ENCODE data around the gene CELF4. TPM values are rescaled to one million over a fixed set of nuclear protein-coding genes. Genes with fewer than 3 reads are reported as not detected.

The CELF4 gene
- polyA plus RNA-seq, 1 experiment, result not detected

GRCh38 chr18:37443325-37444055 is 122.1 kb downstream of the CELF4 start:
- no peak overlapping the region for H3K27ac ChIP-seq (ENCODE audit: low read depth, low read length)
- ChIA-PET POLR2A (no interaction called here), CTCF (interaction anchor here (0.8 to 1.0 kb wide), 3 partner anchors 10 to 51 kb away, joined by 3 to 5 read pairs (median 5); no protein-coding TSS in a partner anchor)
- no peak for TF ChIP-seq CTCF (IDR thresholded peaks at IDR 0.05; ENCODE audit: low read depth, low read length)
- DNase-seq (ENCODE audit: low read depth, low spot score), result no peak
- H3K27me3 ChIP-seq (ENCODE audit: control insufficient read depth, insufficient read depth, low read length), result peaks cover 13% of the 10 kb centered on the region
- no peak overlapping the region for H3K4me3 ChIP-seq (ENCODE audit: low read depth, low read length)
- H3K9me3 ChIP-seq (ENCODE audit: control insufficient read depth, insufficient read depth, low read length), result no peaks in the 10 kb centered on the region

- peaks cover 12% of the 10 kb centered on the region for H3K27me3 ChIP-seq (ENCODE audit: control insufficient read depth, insufficient read depth, low read length)
- DNase-seq (ENCODE audit: low read depth, low spot score), result no peak
- CTCF ChIA-PET, result interaction anchor here (1.0 kb wide), 1 partner anchor 38 kb away, joined by 3 read pairs; no protein-coding TSS in a partner anchor
These were observed 123.1 kb downstream of the CELF4 start for GRCh38 chr18:37442477-37442876.

GRCh38 chr18:37441821-37442220 is 123.8 kb downstream of the CELF4 start:
- no peak overlapping the region for H3K27ac ChIP-seq (ENCODE audit: low read depth, low read length)
- no peaks in the 10 kb centered on the region for H3K9me3 ChIP-seq (ENCODE audit: control insufficient read depth, insufficient read depth, low read length)

More at GRCh38 chr18:37442477-37442876, 123.1 kb downstream of the CELF4 start:
- Histone ChIP-seq H3K4me3 (ENCODE audit: low read depth, low read length) (no peak overlapping the region), H3K9me3 (ENCODE audit: control insufficient read depth, insufficient read depth, low read length) (no peaks in the 10 kb centered on the region), H3K27ac (ENCODE audit: low read depth, low read length) (no peak overlapping the region)
- POLR2A ChIA-PET, result no interaction called here
- TF ChIP-seq CTCF (IDR thresholded peaks at IDR 0.05; ENCODE audit: low read depth, low read length), result no peak

GRCh38 chr18:37440206-37440605 is 125.4 kb downstream of the CELF4 start:
- CTCF ChIA-PET, result no interaction called here
- no peaks in the 10 kb centered on the region for H3K9me3 ChIP-seq (ENCODE audit: control insufficient read depth, insufficient read depth, low read length)
- no peak overlapping the region for H3K27ac ChIP-seq (ENCODE audit: low read depth, low read length)
- no peak for TF ChIP-seq CTCF (IDR thresholded peaks at IDR 0.05; ENCODE audit: low read depth, low read length)
- H3K4me3 ChIP-seq (ENCODE audit: low read depth, low read length), result no peak overlapping the region
- no peak for DNase-seq (ENCODE audit: low read depth, low spot score)
- H3K27me3 ChIP-seq (ENCODE audit: control insufficient read depth, insufficient read depth, low read length), result peaks cover 14% of the 10 kb centered on the region
- POLR2A ChIA-PET, result no interaction called here

More at GRCh38 chr18:37441821-37442220, 123.8 kb downstream of the CELF4 start:
- TF ChIP-seq CTCF (IDR thresholded peaks at IDR 0.05; ENCODE audit: low read depth, low read length), result no peak
- H3K27me3 ChIP-seq (ENCODE audit: control insufficient read depth, insufficient read depth, low read length), result peaks cover 12% of the 10 kb centered on the region
- no peak for DNase-seq (ENCODE audit: low read depth, low spot score)
- ChIA-PET CTCF (no interaction called here), POLR2A (no interaction called here)
- H3K4me3 ChIP-seq (ENCODE audit: low read depth, low read length), result no peak overlapping the region

- Histone ChIP-seq H3K27ac (ENCODE audit: low read depth, low read length) (no peak overlapping the region), H3K9me3 (ENCODE audit: control insufficient read depth, insufficient read depth, low read length) (no peaks in the 10 kb centered on the region), H3K27me3 (ENCODE audit: control insufficient read depth, insufficient read depth, low read length) (peaks cover 12% of the 10 kb centered on the region), H3K4me3 (ENCODE audit: low read depth, low read length) (no peak overlapping the region)
- no peak for DNase-seq (ENCODE audit: low read depth, low spot score)
- TF ChIP-seq CTCF (IDR thresholded peaks at IDR 0.05; ENCODE audit: low read depth, low read length), result no peak
- ChIA-PET CTCF (no interaction called here), POLR2A (no interaction called here)
These were observed 127.0 kb downstream of the CELF4 start for GRCh38 chr18:37438417-37439180.

All from AG04450 (cell line).